KMS-11 (cell line): ENCODE data around the gene PLCE1.
A peak's percentile ranks its signal among the peaks of the same experiment; 100 is the strongest.

Experiments
- H2AFZ ChIP-seq: fragments of 200-600 bp; sonication (generic); 2 replicates; pipeline ENCODE4 v1.6.1; 2016; ENCODE audit warnings: antibody characterized with exemption, mixed run types, low read depth
- H3K27ac ChIP-seq: fragments of 200-600 bp; sonication (generic); 2 replicates; pipeline ENCODE4 v1.6.1; 2016; ENCODE audit warnings: mild to moderate bottlenecking, mixed run types
- H3K27me3 ChIP-seq: fragments of 200-600 bp; sonication (generic); 2 replicates; pipeline ENCODE4 v1.6.1; 2017; ENCODE audit warnings: mild to moderate bottlenecking, low read depth, mixed run types, moderate library complexity; ENCODE audit not compliant: insufficient read depth
- H3K36me3 ChIP-seq: fragments of 200-600 bp; sonication (generic); 2 replicates; pipeline ENCODE4 v1.6.1; 2017; ENCODE audit warnings: mild to moderate bottlenecking, mixed run types; ENCODE audit not compliant: insufficient read depth
- H3K4me1 ChIP-seq: fragments of 200-600 bp; sonication (generic); 2 replicates; pipeline ENCODE4 v1.6.1; 2016; ENCODE audit warnings: mild to moderate bottlenecking, low read depth, mixed run types; ENCODE audit not compliant: poor library complexity, severe bottlenecking
- H3K4me2 ChIP-seq: fragments of 200-600 bp; sonication (generic); 2 replicates; pipeline ENCODE4 v1.7.0; 2016; ENCODE audit warnings: mild to moderate bottlenecking, mixed run types
- H3K4me3 ChIP-seq: fragments of 200-600 bp; sonication (generic); IDR thresholded peaks from 2 replicates; pipeline ENCODE4 v1.6.1; 2017; ENCODE audit warnings: low read depth, low read length, mixed read lengths; ENCODE audit not compliant: insufficient read depth
- H3K79me2 ChIP-seq: fragments of 200-600 bp; sonication (generic); 2 replicates; pipeline ENCODE4 v1.6.1; 2016; ENCODE audit warnings: low read depth, mixed run types; ENCODE audit not compliant: insufficient read depth
- H3K9ac ChIP-seq: fragments of 200-600 bp; sonication (generic); 2 replicates; pipeline ENCODE4 v1.6.1; 2016; ENCODE audit warnings: mild to moderate bottlenecking, mixed run types
- H4K20me1 ChIP-seq: fragments of 200-600 bp; sonication (generic); 2 replicates; pipeline ENCODE4 v1.6.1; 2016; ENCODE audit warnings: mild to moderate bottlenecking, mixed run types; ENCODE audit not compliant: insufficient read depth
- CTCF ChIP-seq: fragments of 200-600 bp; sonication (generic); conservative IDR thresholded peaks from 2 replicates; pipeline ENCODE4 v1.6.1; 2017; ENCODE audit warnings: low read depth, mild to moderate bottlenecking, antibody characterized with exemption, low read length, moderate library complexity, mixed read lengths

The PLCE1 gene

DNA sequence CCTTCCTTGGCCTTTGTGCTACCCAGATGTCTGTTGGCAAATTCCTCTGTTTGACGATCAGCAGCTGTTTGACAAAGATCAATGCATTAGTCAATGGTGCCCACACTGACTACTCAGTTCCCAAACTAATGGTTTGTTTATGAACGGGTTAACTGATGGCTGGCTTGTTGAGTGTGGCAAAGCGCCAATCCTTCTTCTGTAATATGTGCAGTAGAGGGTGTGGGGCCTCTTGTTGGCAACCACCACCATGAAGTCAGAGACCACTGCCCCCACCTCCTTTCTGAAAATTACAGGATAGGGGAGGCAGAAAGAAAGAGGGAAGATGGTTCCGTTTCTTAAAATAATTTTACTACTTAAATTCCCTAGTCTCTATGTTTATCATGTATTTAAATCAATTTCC, 2.6 kb upstream of the PLCE1 start:
- Histone ChIP-seq H3K4me2 (no peak overlapping the region), H2AFZ (no peak overlapping the region), H3K27me3 (no peaks in the 10 kb centered on the region), H4K20me1 (no peaks in the 10 kb centered on the region), H3K36me3 (no peaks in the 10 kb centered on the region), H3K27ac (no peak overlapping the region), H3K79me2 (no peaks in the 10 kb centered on the region), H3K4me1 (peaks cover 3% of the 10 kb centered on the region), H3K9ac (no peak overlapping the region), H3K4me3 (no peak overlapping the region)
- no peak for TF ChIP-seq CTCF

DNA sequence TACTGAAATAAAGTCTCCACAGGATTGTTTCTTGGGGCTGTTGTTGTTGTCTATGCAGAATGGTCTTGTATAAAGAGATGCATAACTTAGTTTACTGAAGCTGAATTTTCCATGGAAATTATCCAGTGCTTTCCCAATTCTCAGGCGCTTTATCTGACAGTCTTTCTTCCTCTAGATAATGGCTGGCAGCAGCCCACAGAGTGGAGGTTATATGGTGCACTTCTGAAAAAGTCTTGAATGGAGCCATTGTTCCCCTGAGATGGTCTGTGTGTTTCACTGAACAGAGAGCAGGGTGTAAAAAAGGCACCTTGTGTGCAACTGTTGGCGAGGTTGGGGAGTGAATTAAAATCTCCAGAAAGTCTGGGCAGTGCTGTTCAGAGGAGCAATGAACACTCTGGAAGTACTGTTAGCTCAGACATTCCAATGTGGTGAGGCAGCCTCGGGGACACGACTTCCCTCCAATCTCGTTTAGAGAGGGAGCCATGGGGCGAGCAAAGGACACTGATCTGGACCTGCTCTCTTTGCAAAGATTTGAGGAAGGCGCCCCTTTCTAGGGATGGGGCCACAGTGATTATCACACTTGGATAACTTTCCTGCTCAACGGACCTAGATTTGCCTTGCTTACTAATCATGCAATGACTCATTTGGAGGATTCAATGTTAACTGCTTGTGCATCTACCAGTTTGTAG, 2.0 kb upstream of the PLCE1 start:
- Histone ChIP-seq H2AFZ (no peak overlapping the region), H3K79me2 (no peaks in the 10 kb centered on the region)

GRCh38 chr10:93992400-93993030, 1.2 kb upstream of the PLCE1 start:
- H3K9ac ChIP-seq = no peak overlapping the region
- no peak overlapping the region for H3K4me3 ChIP-seq
- H3K27me3 ChIP-seq = no peaks in the 10 kb centered on the region
- no peaks in the 10 kb centered on the region for H3K36me3 ChIP-seq
- H3K4me1 ChIP-seq = peaks cover 3% of the 10 kb centered on the region
- no peak overlapping the region for H2AFZ ChIP-seq
- H3K4me2 ChIP-seq = no peak overlapping the region
- H3K27ac ChIP-seq = no peak overlapping the region
- H3K79me2 ChIP-seq = no peaks in the 10 kb centered on the region
- H4K20me1 ChIP-seq = no peaks in the 10 kb centered on the region
- no peak for TF ChIP-seq CTCF

More for the DNA sequence above, 2.0 kb upstream of the PLCE1 start:
- Histone ChIP-seq H3K4me2 (no peak overlapping the region), H3K27me3 (no peaks in the 10 kb centered on the region), H3K27ac (no peak overlapping the region), H3K36me3 (no peaks in the 10 kb centered on the region), H3K9ac (no peak overlapping the region), H3K4me1 (peaks cover 3% of the 10 kb centered on the region), H4K20me1 (no peaks in the 10 kb centered on the region), H3K4me3 (no peak overlapping the region)
- TF ChIP-seq CTCF = no peak

- Histone ChIP-seq H3K79me2 (no peaks in the 10 kb centered on the region), H2AFZ (peak overlapping the region; percentile 88), H3K27ac (no peak overlapping the region), H3K4me1 (peaks cover 3% of the 10 kb centered on the region), H3K4me2 (peak overlapping the region; percentile 68), H3K4me3 (no peak overlapping the region), H3K27me3 (no peaks in the 10 kb centered on the region), H3K36me3 (no peaks in the 10 kb centered on the region), H3K9ac (peak overlapping the region; percentile 25; the same call in 1 of the 2 replicates), H4K20me1 (no peaks in the 10 kb centered on the region)
- TF ChIP-seq CTCF = no peak
Observed at GRCh38 chr10:93993414-93993781, 333 bp upstream of the PLCE1 start.
